ENCODE measurements around the gene JAZF1.

JAZF1 gene

DNA sequence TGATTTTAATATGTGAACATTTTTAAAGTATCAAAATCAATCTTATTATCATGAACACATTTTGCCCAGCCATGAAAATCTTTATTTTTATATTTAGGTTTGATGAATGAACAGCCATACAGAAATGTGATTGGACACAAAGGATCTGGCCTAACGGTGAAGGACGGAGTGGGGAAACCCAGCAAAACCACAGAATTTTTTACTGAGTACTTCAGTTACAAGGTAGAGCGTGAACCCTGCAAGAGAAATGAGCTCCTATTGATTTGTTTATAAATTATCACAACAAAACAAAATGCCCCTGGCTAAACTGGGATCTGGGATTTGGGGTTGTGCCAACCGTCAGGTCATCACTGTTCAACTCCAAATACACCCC is 118.8 kb downstream of the JAZF1 start:
- H3K4me2 ChIP-seq (ENCODE audit: low read length): no peak overlapping the region
- H3K9me3 ChIP-seq (ENCODE audit: control insufficient read depth, insufficient read depth, low read length): 0 out of 2 replicates have a peak, but pooled peaks cover 4% of the 10 kb centered on the region
- H3K79me2 ChIP-seq (ENCODE audit: control insufficient read depth, low read length): peaks cover 44% of the 10 kb centered on the region
- peaks cover 4% of the 10 kb centered on the region for H3F3A ChIP-seq (ENCODE audit: control insufficient read depth, insufficient read depth)
- H3K36me3 ChIP-seq (ENCODE audit: control insufficient read depth, low read length): 0 out of 2 replicates have a peak, but pooled peaks cover 3% of the 10 kb centered on the region
- H3K27ac ChIP-seq (ENCODE audit: low read depth, low read length): no peak overlapping the region
- no peak overlapping the region for H3K4me3 ChIP-seq (ENCODE audit: low read length)
- H3K4me1 ChIP-seq (ENCODE audit: control insufficient read depth, low read length): peaks cover 34% of the 10 kb centered on the region
- H4K20me1 ChIP-seq (ENCODE audit: control insufficient read depth, insufficient read depth, low read depth, low read length): peaks cover 16% of the 10 kb centered on the region
- H3K9me2 ChIP-seq (replicated peaks; ENCODE audit: control insufficient read depth, low read length): no peaks in the 10 kb centered on the region
- TF ChIP-seq EZH2phosphoT487 (IDR thresholded peaks at IDR 0.05; ENCODE audit: borderline replicate concordance, low read length): no peak
- TF ChIP-seq, protein P1, sequence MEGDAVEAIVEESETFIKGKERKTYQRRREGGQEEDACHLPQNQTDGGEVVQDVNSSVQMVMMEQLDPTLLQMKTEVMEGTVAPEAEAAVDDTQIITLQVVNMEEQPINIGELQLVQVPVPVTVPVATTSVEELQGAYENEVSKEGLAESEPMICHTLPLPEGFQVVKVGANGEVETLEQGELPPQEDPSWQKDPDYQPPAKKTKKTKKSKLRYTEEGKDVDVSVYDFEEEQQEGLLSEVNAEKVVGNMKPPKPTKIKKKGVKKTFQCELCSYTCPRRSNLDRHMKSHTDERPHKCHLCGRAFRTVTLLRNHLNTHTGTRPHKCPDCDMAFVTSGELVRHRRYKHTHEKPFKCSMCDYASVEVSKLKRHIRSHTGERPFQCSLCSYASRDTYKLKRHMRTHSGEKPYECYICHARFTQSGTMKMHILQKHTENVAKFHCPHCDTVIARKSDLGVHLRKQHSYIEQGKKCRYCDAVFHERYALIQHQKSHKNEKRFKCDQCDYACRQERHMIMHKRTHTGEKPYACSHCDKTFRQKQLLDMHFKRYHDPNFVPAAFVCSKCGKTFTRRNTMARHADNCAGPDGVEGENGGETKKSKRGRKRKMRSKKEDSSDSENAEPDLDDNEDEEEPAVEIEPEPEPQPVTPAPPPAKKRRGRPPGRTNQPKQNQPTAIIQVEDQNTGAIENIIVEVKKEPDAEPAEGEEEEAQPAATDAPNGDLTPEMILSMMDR (IDR thresholded peaks at IDR 0.05; ENCODE audit: low read depth, low read length, poor library complexity, severe bottlenecking): no peak
- no peaks in the 10 kb centered on the region for H3K27me3 ChIP-seq (ENCODE audit: control insufficient read depth, low read length)

GRCh38 chr7:28060371-28060950 is 120.1 kb downstream of the JAZF1 start:
- Histone ChIP-seq H3K4me2 (ENCODE audit: low read length) (no peak overlapping the region), H3K4me1 (ENCODE audit: control insufficient read depth, low read length) (peaks cover 34% of the 10 kb centered on the region), H3K27ac (ENCODE audit: low read depth, low read length) (no peak overlapping the region), H4K20me1 (ENCODE audit: control insufficient read depth, insufficient read depth, low read depth, low read length) (peaks cover 16% of the 10 kb centered on the region), H3K4me3 (ENCODE audit: low read length) (no peak overlapping the region), H3K9me3 (ENCODE audit: control insufficient read depth, insufficient read depth, low read length) (0 out of 2 replicates have a peak, but pooled peaks cover 4% of the 10 kb centered on the region), H3K9me2 (replicated peaks; ENCODE audit: control insufficient read depth, low read length) (no peaks in the 10 kb centered on the region), H3K27me3 (ENCODE audit: control insufficient read depth, low read length) (no peaks in the 10 kb centered on the region), H3K79me2 (ENCODE audit: control insufficient read depth, low read length) (peaks cover 40% of the 10 kb centered on the region), H3F3A (ENCODE audit: control insufficient read depth, insufficient read depth) (peaks cover 4% of the 10 kb centered on the region), H3K36me3 (ENCODE audit: control insufficient read depth, low read length) (0 out of 2 replicates have a peak, but pooled peaks cover 3% of the 10 kb centered on the region)
- TF ChIP-seq, protein P1 (IDR thresholded peaks at IDR 0.05; ENCODE audit: low read depth, low read length, poor library complexity, severe bottlenecking): no peak
- no peak for TF ChIP-seq EZH2phosphoT487 (IDR thresholded peaks at IDR 0.05; ENCODE audit: borderline replicate concordance, low read length)

GRCh38 chr7:28055161-28055544 is 125.4 kb downstream of the JAZF1 start:
- Histone ChIP-seq H3K4me3 (ENCODE audit: low read length) (no peak overlapping the region), H3K9me3 (ENCODE audit: control insufficient read depth, insufficient read depth, low read length) (0 out of 2 replicates have a peak, but pooled peaks cover 4% of the 10 kb centered on the region), H3K79me2 (ENCODE audit: control insufficient read depth, low read length) (peaks cover 14% of the 10 kb centered on the region), H3K9me2 (replicated peaks; ENCODE audit: control insufficient read depth, low read length) (no peaks in the 10 kb centered on the region), H3K4me2 (ENCODE audit: low read length) (no peak overlapping the region), H4K20me1 (ENCODE audit: control insufficient read depth, insufficient read depth, low read depth, low read length) (no peaks in the 10 kb centered on the region), H3K27me3 (ENCODE audit: control insufficient read depth, low read length) (no peaks in the 10 kb centered on the region), H3K36me3 (ENCODE audit: control insufficient read depth, low read length) (no peaks in the 10 kb centered on the region), H3F3A (ENCODE audit: control insufficient read depth, insufficient read depth) (no peaks in the 10 kb centered on the region), H3K4me1 (ENCODE audit: control insufficient read depth, low read length) (no peaks in the 10 kb centered on the region), H3K27ac (ENCODE audit: low read depth, low read length) (no peak overlapping the region)
- TF ChIP-seq, protein P1 (IDR thresholded peaks at IDR 0.05; ENCODE audit: low read depth, low read length, poor library complexity, severe bottlenecking): no peak
- no peak for TF ChIP-seq EZH2phosphoT487 (IDR thresholded peaks at IDR 0.05; ENCODE audit: borderline replicate concordance, low read length)

Measured in DOHH2 (cell line).